Measurements from ENCODE around the gene SCYGR2. TPM values are rescaled to one million over a fixed set of nuclear protein-coding genes. Genes with fewer than 3 reads are reported as not detected.

The SCYGR2 gene
- total RNA-seq, 1 experiment from 2014 or later, result not detected

DNA sequence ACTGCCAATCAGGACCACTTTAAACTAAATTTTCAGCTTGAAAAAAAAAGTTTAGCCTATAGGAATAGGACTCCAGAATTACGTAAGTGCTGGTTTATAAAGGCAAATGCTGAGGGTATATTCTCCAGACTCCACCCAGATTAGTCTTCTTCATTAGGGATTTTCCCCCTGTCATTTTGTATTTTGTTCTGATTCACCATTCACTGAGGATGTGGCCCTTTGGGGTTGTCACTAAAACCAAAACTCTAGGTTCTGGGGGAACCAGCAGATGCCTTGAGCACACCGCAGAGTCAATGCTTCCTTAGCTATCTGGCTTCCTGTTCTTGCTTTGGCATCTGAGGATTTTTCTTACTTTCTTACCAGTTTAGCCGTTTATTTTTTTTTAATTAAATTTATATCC lies 29.1 kb downstream of the SCYGR2 start:
- no TSS peak for BruUV-seq (replicated peaks)
- ATAC-seq (no peak), DNase-seq (ENCODE audit: low read depth, low spot score) (no peak)
- Histone ChIP-seq H2AFZ (ENCODE audit: low read depth, low read length, poor library complexity, severe bottlenecking) (no peak overlapping the region), H3K4me2 (ENCODE audit: low read length) (no peak overlapping the region), H3K9me2 (ENCODE audit: insufficient read depth) (peaks cover 4% of the 10 kb centered on the region; the same call in 1 of the 2 replicates), H4K20me1 (ENCODE audit: insufficient read depth) (no peaks in the 10 kb centered on the region), H3K27me3 (ENCODE audit: insufficient read depth, low read length) (no peaks in the 10 kb centered on the region), H3K27ac (ENCODE audit: low read depth, low read length) (no peak overlapping the region), H3K9me3 (ENCODE audit: control insufficient read depth in 1 of 2, insufficient read depth in 1 of 2, low read depth in 1 of 2, low read length in 2 of 2) (no peaks in the 10 kb centered on the region), H3K4me1 (ENCODE audit: control insufficient read depth in 1 of 2, insufficient read depth in 2 of 2, low read length in 2 of 2) (peaks cover 0 to 11% of the 10 kb centered on the region in 2 experiments; a peak in 2 of 4 replicates), H3K79me2 (ENCODE audit: insufficient read depth, low read length) (no peaks in the 10 kb centered on the region), H3K9ac (ENCODE audit: low read length) (no peak overlapping the region), H3K4me3 (replicated peaks in 1 of 2; ENCODE audit: low read depth in 1 of 2, low read length in 2 of 2) (no peak overlapping the region), H3K36me3 (ENCODE audit: control insufficient read depth in 1 of 2, insufficient read depth in 2 of 2, low read length in 2 of 2) (no peaks in the 10 kb centered on the region)
- TF ChIP-seq EZH2phosphoT487 (IDR thresholded peaks at IDR 0.05; ENCODE audit: borderline replicate concordance) (no peak), CEBPB (IDR thresholded peaks at IDR 0.05; ENCODE audit: low read depth) (no peak), EGR1 (IDR thresholded peaks at IDR 0.05; ENCODE audit: low read depth) (no peak), ATF3 (IDR thresholded peaks at IDR 0.05) (no peak), POLR2A (IDR thresholded peaks at IDR 0.05; ENCODE audit: borderline replicate concordance, extremely low read depth, insufficient read depth, insufficient read length) (no peak), REST (IDR thresholded peaks at IDR 0.05; ENCODE audit: low read depth) (no peak), SRF (IDR thresholded peaks at IDR 0.05; ENCODE audit: low read depth) (no peak), YY1 (IDR thresholded peaks at IDR 0.05; ENCODE audit: extremely low read depth, insufficient replicate concordance, low read depth, low read length) (no peak), POLR2AphosphoS5 (IDR thresholded peaks at IDR 0.05; ENCODE audit: low read depth, low read length) (no peak), SP1 (IDR thresholded peaks at IDR 0.05; ENCODE audit: low read depth) (no peak), CBX3 (IDR thresholded peaks at IDR 0.05; ENCODE audit: low read depth) (no peak), ZFX (IDR thresholded peaks at IDR 0.05) (no peak)
- TF ChIP-seq, protein P1, sequence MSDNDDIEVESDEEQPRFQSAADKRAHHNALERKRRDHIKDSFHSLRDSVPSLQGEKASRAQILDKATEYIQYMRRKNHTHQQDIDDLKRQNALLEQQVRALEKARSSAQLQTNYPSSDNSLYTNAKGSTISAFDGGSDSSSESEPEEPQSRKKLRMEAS (IDR thresholded peaks at IDR 0.05), result no peak
- intact Hi-C loops (cut with micrococcal nuclease), result no loop called here
- POLR2A ChIA-PET, result no interaction called here
- RAD21 ChIA-PET (ENCODE audit: low non-redundant PET in 1 of 2, low total read pairs in 2 of 2, uncharacterized antibody in 2 of 2, unreplicated experiment in 2 of 2), result no interaction called here
- CTCF ChIA-PET, result interaction anchor here (0.7 kb wide), 1 partner anchor 30 kb away, joined by 3 read pairs; no protein-coding TSS in a partner anchor
